ENCODE results near the gene BET1L.
"Not testable (repeated sequence)": the region's sequence is repeated elsewhere in the genome, so short reads cannot be mapped to it uniquely, and the experiment has no call there.

Gene BET1L

DNA sequence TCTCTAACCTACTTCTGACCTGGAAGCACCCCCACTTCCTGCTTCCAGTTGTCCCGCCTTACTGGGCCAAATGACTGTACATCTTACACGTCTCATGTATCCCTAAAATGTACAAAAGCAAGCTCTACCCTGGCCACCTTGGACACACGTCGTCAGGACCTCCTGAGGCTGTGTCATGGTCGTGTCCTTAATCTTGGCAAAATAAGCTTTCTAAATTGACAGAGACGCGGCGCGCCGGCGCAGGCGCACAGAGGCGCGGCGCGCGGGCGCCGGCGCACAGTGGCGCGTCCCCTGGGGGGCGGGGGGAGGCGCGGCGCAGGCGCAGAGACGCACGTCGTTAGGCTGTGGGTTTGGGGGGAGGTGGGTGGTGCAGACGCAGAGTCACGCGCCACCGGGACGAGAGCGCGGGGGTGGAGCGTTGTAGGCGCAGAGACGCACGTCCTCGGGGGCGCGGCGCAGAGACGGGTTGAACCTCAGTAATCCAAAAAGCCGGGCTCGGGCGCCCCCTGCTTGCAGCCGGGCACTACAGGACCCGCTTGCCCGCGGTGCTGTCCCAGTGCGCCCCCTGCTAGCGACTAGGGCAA is 17.9 kb downstream of the BET1L start:
- not testable (repeated sequence) for H3K4me3 ChIP-seq (ENCODE audit: low read length); H3K9me3 ChIP-seq (ENCODE audit: control insufficient read depth, low read depth, low read length); H3K9ac ChIP-seq (ENCODE audit: low read length); H3K27me3 ChIP-seq (ENCODE audit: control insufficient read depth, insufficient read depth, low read length); H3K4me1 ChIP-seq (ENCODE audit: control insufficient read depth, low read depth, low read length); H3K36me3 ChIP-seq (ENCODE audit: control insufficient read depth, low read depth, low read length); H3K27ac ChIP-seq (ENCODE audit: low read length)

DNA sequence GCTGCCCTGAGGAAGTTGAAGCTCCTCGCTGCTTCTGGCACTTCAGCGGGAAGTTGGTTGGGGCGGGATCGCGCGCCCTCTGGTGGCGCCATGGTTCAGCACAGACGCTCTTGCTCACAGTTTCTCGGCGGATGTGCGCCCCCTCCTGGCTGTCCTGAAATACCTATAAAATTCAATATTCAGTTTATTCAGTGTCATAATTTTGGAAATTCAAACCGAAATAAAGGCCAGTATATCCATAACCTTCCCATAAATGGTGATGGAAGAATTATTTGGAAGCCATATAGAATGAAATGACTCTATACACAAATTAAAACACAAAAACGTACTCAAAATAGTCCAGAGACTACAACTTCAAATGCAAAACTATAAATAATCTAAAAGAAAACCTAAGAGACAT is 27.0 kb downstream of the BET1L start:
- H3K4me1 ChIP-seq (ENCODE audit: control insufficient read depth, low read depth, low read length); H3K4me3 ChIP-seq (ENCODE audit: low read length); H3K9ac ChIP-seq (ENCODE audit: low read length); H3K27ac ChIP-seq (ENCODE audit: low read length); H3K36me3 ChIP-seq (ENCODE audit: control insufficient read depth, low read depth, low read length); H3K9me3 ChIP-seq (ENCODE audit: control insufficient read depth, low read depth, low read length); H3K27me3 ChIP-seq (ENCODE audit: control insufficient read depth, insufficient read depth, low read length): not testable (repeated sequence)
